HG03064 (cell line): ENCODE results near the gene FKBP2.

ENCODE experiments used
- ATAC-seq: cut with Tn5 transposase; IDR thresholded peaks from one replicate; pipeline ENCODE4 v1.9.1; 2021; ENCODE audit warnings: low read depth; ENCODE audit not compliant: unreplicated experiment

FKBP2 gene

DNA sequence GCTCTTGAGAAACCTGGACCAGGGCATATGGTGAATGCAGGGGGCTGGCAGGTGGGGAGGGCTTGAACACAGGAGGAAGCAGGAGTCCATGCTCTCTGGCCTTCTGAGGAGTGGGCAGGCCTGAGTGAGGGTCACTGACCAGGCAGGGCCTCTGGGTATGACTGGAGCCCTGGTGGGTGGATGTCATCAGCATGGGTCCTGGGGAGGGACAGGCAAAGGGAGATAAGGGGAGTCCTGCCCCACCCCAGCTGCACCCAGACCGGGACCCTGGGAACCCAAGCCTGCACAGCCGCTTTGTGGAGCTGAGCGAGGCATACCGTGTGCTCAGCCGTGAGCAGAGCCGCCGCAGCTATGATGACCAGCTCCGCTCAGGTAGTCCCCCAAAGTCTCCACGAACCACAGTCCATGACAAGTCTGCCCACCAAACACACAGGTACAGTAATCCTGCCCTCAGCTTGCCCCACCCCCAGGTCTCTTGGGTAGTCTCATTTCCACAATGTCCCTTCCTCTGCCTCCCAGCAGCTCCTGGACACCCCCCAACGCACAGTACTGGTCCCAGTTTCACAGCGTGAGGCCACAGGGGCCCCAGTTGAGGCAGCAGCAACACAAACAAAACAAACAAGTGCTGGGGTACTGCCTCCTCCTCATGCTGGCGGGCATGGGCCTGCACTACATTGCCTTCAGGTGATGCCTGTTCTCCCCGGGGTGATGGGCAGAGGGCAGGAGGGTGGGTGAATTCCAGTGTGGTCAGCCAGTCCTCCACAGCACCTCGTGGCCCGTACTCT, 8.5 kb upstream of the FKBP2 start:
- ATAC-seq: no peak

DNA sequence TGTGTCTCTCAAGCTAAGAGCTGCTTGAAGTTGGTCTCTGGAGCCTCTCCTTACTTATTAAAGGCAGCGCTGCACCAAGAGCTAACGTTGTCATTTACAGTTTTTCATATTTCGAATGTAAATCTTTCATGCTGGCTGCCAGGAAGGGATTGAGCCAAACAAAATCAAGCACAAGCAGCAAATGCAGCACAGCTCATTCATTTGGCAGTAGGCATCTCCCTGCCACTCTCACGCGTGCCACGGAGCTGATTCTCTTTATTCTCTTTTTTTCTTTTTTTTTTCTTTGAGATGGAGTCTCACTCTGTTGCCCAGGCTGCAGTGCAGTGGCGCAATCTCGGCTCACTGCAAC, 8.0 kb upstream of the FKBP2 start:
- ATAC-seq: no peak

DNA sequence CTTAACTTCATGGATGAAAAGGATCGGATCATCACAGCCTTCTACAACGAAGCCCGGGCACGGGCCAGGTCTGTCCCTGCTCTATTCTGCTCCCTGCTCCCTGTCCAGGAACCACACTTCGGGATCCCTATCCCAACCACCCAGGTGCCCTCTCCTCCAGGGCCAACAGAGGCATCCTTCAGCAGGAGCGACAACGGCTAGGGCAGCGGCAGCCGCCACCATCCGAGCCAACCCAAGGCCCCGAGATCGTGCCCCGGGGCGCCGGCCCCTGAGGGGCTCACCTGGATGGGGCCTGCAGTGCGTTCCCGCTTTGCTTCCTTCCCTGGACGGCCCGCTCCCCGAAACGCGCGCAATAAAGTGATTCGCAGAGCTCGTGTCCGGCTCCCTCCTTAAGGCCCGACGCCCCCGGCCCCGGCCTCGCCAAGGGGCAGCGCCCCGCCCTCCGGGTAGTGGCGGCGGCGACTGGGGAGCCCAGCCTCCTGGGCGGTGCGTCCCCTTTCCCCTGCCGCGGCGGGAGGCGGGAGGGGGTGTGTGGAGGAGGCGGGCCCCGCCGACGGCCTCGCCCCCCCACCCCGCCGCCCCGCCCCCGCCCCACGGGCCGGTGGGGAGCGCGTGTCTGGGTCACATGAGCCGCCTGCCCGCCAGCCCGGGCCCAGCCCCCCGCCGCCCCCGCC, 6.8 kb upstream of the FKBP2 start, which contains the start of gene VEGFB:
Gene VEGFB, plus strand, starts transcription at position 672 of the 674 bp plus-strand sequence. CDS start 250 bp downstream, outside the sequence.
- no peak for ATAC-seq

DNA sequence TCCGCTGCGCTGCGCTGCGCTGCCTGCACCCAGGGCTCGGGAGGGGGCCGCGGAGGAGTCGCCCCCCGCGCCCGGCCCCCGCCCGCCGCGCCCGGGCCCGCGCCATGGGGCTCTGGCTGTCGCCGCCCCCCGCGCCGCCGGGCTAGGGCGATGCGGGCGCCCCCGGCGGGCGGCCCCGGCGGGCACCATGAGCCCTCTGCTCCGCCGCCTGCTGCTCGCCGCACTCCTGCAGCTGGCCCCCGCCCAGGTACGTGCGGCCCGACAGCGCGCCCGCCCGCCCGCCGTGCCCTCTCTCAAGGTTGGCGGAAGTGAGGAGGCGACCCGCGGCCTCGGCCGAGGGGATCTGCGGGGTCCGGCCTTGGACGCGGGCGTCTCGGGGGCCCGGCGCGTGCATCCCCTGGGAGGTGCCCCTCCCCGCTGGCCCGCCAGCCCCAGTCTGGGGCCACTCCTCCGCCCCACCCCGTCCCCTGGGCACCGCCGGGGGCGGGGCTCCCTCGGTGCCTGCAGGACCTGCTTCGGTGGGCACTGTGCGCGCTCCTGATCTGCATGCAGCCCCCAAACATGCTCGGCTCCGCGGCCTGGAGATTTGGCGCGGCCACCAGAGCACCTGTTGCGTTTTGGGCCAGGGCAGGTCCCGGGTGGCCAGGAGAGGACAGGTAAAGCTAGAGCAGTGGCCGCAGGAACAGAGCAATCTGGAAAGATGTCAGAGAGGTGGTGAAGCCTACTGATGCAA, 6.1 kb upstream of the FKBP2 start:
- ATAC-seq: no peak

DNA sequence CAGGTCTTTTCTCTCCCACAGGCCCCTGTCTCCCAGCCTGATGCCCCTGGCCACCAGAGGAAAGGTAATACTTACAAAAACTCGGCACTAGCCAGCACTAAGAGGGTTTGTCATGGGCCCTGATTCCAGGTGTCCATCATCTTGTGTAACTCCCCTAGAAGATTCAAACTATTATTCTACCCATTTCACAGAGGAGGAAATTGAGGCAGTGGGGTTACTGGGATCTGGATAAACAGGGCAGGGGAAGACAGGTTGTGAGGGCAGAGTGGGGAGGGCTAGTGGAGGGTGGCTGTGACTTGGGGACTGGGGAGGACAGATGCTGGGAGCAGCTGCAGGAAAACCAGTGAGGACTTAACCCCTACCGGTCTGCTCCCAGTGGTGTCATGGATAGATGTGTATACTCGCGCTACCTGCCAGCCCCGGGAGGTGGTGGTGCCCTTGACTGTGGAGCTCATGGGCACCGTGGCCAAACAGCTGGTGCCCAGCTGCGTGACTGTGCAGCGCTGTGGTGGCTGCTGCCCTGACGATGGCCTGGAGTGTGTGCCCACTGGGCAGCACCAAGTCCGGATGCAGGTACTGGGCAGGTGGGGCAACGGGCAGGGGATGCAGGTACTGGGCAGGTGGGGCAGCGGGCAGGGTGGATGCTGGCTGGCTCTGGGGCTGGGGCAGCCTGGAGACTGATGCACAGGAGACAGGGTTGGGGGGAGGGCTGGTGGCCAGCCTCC, 5.3 kb upstream of the FKBP2 start:
- no peak for ATAC-seq

DNA sequence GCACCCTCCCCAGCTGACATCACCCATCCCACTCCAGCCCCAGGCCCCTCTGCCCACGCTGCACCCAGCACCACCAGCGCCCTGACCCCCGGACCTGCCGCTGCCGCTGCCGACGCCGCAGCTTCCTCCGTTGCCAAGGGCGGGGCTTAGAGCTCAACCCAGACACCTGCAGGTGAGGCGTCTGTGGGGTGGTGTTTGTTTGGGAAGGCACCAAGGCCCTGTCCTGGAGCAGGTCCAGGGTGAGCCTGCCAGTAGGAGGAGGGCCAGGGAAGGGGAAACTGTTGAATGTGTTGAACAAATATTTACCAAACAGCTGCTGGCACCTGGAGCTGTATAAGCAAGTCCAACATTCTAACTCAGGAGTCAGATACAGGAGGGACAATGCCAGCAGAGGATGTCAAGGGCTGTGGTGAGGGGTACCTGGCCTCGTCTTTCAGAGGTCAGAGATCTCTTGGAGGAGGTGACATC, 3.4 kb upstream of the FKBP2 start:
- ATAC-seq: no peak

DNA sequence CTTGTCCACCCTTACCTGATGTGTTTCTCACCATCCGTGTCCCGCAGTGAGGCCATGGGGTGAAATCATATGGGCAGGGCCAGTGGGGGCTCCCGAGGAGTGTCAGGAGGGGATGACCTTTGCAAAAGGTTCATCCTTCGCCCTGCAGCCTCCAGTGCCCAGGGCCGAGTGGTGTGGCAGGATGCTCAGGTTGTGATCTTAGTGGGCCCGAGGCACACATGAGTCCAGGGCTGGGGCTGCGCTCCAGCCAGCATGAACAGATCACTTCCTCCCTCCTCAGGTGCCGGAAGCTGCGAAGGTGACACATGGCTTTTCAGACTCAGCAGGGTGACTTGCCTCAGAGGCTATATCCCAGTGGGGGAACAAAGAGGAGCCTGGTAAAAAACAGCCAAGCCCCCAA, 2.8 kb upstream of the FKBP2 start:
- ATAC-seq: no peak

DNA sequence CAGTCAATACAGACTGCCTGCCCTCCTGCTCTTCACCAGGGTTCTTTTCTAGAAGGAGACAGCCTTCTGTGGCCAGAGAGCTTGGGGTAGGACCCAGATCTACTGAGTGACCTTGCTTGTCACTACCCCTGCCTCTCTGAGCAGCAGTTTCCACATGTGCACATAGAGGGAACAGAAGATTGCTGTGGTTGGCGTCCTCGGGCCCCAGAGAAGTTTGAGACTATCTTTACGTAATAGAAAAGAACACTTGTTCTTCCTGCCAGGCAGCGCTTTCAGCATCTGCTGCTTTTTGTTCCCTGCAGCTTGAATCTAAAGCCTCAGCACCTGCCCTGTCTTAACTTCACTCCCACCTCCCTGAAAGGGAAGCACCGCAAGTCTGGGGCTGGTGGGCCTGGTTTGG, 1.9 kb upstream of the FKBP2 start:
- ATAC-seq: no peak

DNA sequence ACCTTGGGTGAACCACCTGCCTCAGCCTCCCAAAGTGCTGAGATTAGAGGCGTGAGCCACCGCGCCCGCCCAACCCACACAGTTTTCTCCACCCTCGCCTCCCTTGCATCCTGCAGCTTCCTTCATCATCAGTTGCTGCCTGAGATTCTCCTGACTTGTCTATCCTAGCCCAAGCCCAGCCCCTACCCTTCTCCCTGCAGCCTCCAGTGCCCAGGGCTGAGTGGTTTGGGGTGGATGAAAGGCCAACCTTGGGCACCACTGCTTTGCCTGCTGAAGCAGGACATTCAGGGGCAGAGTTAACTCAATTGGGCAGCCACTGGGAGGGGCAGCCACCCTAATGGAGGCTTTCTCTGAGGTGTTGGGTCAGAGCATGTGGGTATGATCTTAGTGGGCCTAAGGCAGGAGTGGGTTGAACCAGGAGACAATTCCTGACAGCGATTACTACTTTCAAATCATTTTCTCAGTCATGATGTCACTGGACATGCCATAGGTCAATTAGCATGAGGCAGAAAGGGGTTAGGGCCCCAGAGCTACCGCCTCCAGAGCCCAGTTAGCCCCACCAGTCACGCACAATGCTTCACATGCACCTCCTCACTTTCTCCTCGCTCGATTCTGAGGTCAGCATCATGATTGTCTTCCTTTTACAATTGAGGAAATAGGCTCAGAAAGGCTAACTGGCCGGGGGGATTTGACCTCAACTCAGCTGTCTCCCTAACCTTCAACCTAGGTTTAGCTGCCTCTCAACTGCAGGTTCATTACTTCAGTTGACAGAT, 1.0 kb upstream of the FKBP2 start:
- no peak for ATAC-seq

DNA sequence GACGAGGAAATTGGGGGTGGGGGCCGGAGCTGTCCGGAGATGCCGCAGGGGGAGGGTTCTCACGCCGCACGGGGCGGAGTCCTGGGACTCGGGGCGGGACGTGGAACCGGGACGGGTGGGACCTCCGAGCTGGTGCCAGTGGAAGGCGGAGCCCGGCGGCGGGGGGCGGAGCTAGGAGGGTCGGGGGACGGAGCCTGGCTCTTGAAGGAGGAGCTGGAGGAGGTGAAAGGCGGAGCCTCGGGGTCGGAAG, 271 bp downstream of the FKBP2 start:
- no peak for ATAC-seq

DNA sequence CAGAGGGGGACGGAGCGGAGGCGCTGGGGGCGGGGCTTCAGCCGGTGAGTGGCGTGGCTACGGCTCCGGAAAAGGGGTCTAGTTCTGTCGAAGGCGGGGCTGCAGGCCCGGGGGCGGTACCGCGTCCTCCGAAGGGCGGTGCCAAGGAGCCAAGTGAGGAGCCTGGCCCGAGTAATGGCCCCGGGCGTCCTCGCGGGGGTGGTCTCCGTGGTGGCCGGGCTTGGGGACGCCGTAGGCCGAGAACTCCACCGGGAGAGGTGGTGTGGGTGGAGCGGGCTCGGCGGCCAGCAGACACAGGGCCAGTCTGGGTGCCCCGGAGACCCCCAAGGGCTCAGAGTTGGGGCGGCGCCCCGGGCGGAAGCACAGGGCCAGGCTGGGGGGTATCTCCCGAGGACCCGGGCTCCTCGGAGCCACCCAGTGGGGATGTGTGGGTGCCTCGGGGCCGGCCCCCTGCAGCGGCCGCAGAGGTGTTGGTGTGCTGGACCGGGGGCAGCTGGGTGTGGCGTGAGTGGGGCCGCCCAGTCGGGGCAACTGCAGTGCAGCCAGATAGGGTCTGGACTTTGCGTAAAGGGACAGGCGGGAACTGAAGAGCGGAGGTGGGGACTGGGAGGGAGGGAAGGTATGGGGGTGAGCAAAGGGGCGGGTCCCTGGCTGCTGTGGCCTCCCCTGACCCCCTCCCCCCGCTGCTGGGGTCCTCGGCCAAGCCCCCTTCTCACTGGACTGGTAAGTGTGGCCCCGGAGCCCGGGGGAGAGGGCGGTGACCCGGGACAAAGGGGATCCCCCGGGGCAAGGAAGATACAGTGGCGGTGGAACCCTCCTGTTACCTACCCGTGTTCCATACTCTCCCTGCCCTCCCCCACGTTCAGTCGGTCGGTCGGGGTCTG, 838 bp downstream of the FKBP2 start:
- ATAC-seq: peak; percentile 52

DNA sequence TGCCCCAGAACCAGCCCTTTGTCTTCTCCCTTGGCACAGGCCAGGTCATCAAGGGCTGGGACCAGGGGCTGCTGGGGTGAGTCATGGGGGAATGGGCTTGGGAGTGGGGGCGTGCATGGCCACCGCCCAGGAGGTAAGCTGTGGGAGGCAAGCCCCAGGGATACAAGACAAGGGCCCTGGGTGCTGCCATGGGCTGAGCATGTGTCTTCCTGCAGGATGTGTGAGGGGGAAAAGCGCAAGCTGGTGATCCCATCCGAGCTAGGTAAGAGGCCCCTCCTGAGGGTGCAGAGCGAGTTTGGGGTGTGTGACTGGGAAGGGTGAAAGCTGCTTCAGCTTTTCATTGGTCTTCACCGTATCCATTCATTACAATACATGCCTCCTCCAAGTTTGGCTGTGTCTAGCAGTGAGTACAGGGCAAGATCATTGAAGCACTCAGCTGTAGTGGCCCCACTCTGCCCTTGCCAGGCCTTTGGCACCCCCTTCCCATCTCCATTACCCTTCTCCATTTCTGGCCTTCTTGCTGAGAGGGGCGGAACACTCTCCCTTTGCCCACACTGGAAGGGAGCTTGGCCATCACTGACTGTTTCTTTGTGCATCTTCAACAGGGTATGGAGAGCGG, 2.5 kb downstream of the FKBP2 start:
- no peak for ATAC-seq

DNA sequence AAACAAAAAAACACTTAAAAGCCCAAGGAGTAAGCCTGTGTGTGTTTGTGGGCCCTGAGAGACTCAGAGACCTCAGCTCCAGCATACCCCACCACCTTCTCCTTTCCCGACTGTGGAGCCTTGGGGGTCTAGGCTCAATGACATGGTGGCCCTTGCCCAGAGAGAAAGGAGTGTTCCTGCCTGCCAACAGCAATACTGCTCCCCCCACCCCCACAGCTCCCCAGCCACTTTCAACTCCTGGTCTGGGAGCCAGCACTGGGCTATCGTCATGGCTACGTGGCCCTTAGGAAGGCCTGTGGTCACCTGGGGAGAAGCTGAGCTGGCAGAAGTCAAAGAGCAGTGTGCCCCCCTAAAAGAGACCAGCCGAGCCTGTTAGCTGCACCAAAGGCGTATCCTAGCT, 3.2 kb downstream of the FKBP2 start:
- no peak for ATAC-seq

DNA sequence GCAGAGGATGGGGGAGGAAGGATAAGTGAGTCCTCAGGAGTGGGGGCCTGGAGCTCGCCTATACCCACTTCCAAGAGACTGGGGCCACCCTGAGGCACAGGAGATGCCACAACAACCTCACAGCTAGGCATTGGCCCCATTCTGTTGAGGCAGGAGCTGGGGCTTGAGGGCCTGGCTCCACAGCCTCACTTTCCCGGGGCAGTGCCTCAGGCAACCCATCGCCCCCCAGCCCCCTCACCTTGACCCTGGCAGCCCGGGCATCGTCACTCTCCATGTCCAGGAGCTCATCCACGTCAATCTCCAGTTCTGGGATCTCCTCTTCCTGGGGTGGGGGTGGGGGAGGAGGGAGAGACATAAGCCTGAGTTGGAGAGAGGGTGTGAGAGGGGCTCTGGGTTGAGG, 4.1 kb downstream of the FKBP2 start:
- no peak for ATAC-seq

DNA sequence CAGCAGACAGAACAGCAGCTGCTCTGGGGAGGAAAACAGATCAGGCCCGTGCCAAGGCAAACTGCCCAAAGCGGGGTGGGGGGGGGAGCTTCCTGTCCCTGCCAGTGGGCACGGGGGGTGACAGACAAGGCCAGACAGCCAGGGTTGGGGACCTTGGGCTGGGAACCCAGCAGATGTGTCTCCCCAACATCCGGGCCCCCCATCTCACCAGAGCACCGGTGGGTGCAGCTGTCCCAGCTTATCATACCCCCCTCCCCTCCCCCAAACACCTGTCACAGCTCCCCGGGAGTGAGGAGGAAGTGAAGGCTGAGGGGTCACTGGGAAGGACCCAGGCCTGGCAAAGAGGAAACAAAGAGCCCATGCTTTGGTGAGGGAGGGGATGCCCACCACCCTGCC, 4.5 kb downstream of the FKBP2 start:
- ATAC-seq: no peak

DNA sequence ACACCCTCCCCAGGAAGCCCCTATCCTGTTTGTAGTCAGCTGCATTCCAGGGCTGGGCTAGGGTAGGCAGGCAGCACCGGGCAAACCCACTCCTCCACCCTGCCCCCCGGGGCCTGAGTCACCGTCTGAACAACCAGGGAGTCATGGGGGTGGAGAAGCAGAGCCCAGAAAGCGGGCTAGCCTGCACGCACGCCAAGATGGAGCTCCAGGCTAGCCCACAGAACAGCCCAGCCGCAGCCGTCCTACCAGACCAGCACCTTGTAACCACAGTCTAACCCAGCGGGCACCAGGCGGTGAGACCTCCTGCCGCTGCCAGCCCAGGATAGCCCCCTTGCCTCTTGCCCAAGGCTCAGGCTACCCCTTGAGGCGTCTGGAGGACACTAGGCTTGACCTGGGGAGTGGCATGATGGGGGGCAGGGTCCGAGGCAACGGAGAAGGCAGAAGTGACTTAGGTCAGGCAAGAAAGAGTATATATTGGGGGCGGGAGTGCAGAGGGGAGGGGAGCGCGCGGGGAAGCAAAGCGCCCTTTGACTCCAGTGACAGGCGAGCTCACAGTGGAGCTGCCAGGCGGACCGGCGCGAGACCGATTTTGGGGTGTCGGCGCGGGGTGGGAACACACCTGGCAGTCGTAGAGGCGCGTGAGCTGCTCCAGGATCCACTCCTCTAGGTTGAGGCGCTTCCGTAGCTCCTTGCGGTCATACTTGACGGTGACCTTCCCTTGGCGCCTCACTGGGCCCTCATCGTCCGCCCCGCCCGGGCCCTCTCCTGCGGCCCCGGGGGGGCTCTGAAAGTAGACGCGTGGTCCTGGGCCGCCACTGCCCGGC, 5.1 kb downstream of the FKBP2 start:
- no peak for ATAC-seq

DNA sequence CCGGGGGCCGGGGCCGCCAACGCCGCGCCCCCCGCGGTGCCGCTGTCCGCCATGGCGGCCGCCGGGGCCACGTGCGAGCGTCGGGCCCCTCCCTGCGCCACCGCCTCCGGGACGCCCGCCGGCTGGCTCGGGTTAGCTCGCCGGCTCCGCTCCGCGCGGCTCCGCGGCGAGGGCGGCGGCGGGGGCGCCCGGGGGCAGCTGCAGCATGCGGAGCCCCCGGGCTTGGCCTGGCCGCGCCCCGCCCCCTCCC, 5.7 kb downstream of the FKBP2 start:
- ATAC-seq: peak; percentile 15
